Mesothelial cell of epicardium (in vitro differentiated cells): ENCODE data around the gene TANGO6. TPM values are rescaled to one million over a fixed set of nuclear protein-coding genes. Genes with fewer than 3 reads are reported as not detected.
A peak's percentile ranks its signal among the peaks of the same experiment; 100 is the strongest.

Experiments used
- DNase-seq, 2 experiments: peaks; one replicate each; pipeline ENCODE4 v3.0.0; 2021; ENCODE audit warnings: low spot score in 2 of 2; ENCODE audit not compliant: unreplicated experiment in 2 of 2
- H3K27ac Mint-ChIP-seq: 2 replicates; pipeline ENCODE4 v1.8.0; 2021; ENCODE audit warnings: mixed read lengths
- H3K27me3 Mint-ChIP-seq: 2 replicates; pipeline ENCODE4 v1.8.0; 2021; ENCODE audit warnings: low read depth, mixed read lengths
- H3K36me3 Mint-ChIP-seq: 2 replicates; pipeline ENCODE4 v1.8.0; 2021; ENCODE audit warnings: mixed read lengths
- H3K4me1 Mint-ChIP-seq: 2 replicates; pipeline ENCODE4 v1.8.0; 2021; ENCODE audit warnings: mixed read lengths
- H3K4me3 Mint-ChIP-seq: 2 replicates; pipeline ENCODE4 v1.8.0; 2021; ENCODE audit warnings: mild to moderate bottlenecking, moderate library complexity, mixed read lengths
- H3K9me3 Mint-ChIP-seq: 2 replicates; pipeline ENCODE4 v1.8.0; 2021; ENCODE audit warnings: mixed read lengths
- total RNA-seq: library from RNA; stranded (reverse); gene quantifications from 3 replicates; pipeline ENCODE4 v1.2.1, GENCODE V29; 2021
- TF ChIP-seq, protein P1 (sequence below): fragments of 200-600 bp; sonication (generic); IDR thresholded peaks from one replicate; pipeline ENCODE4 v1.5.0; 2021; ENCODE audit warnings: antibody characterized with exemption; ENCODE audit not compliant: unreplicated experiment

The TANGO6 gene
- total RNA-seq, 1 donor from 2014 or later = 12.8 TPM

- no peak for DNase-seq
- TF ChIP-seq, protein P1, sequence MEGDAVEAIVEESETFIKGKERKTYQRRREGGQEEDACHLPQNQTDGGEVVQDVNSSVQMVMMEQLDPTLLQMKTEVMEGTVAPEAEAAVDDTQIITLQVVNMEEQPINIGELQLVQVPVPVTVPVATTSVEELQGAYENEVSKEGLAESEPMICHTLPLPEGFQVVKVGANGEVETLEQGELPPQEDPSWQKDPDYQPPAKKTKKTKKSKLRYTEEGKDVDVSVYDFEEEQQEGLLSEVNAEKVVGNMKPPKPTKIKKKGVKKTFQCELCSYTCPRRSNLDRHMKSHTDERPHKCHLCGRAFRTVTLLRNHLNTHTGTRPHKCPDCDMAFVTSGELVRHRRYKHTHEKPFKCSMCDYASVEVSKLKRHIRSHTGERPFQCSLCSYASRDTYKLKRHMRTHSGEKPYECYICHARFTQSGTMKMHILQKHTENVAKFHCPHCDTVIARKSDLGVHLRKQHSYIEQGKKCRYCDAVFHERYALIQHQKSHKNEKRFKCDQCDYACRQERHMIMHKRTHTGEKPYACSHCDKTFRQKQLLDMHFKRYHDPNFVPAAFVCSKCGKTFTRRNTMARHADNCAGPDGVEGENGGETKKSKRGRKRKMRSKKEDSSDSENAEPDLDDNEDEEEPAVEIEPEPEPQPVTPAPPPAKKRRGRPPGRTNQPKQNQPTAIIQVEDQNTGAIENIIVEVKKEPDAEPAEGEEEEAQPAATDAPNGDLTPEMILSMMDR = no peak
- Mint-ChIP-seq H3K27ac (no peak overlapping the region), H3K36me3 (no peaks in the 10 kb centered on the region), H3K27me3 (no peaks in the 10 kb centered on the region), H3K4me1 (no peaks in the 10 kb centered on the region), H3K9me3 (no peaks in the 10 kb centered on the region), H3K4me3 (no peak overlapping the region)
Observed at GRCh38 chr16:69031877-69032301, 188.6 kb downstream of the TANGO6 start.

GRCh38 chr16:69033151-69033949 lies 190.0 kb downstream of the TANGO6 start:
- TF ChIP-seq, protein P1 = no peak
- Mint-ChIP-seq H3K4me3 (no peak overlapping the region), H3K9me3 (no peaks in the 10 kb centered on the region), H3K36me3 (no peaks in the 10 kb centered on the region), H3K27ac (no peak overlapping the region), H3K4me1 (peaks cover 8% of the 10 kb centered on the region), H3K27me3 (no peaks in the 10 kb centered on the region)
- no peak for DNase-seq

- Mint-ChIP-seq H3K4me1 (peaks cover 8% of the 10 kb centered on the region), H3K27ac (no peak overlapping the region), H3K27me3 (no peaks in the 10 kb centered on the region), H3K4me3 (no peak overlapping the region), H3K9me3 (no peaks in the 10 kb centered on the region), H3K36me3 (no peaks in the 10 kb centered on the region)
- TF ChIP-seq, protein P1 = no peak
- no peak for DNase-seq
Observed at GRCh38 chr16:69035375-69035774, 192.0 kb downstream of the TANGO6 start.

GRCh38 chr16:69036399-69037091 lies 193.2 kb downstream of the TANGO6 start:
- H3K9me3 Mint-ChIP-seq = peaks cover under 1% of the 10 kb centered on the region
- H3K27ac Mint-ChIP-seq = no peak overlapping the region
- H3K4me3 Mint-ChIP-seq = no peak overlapping the region
- TF ChIP-seq, protein P1 = no peak
- DNase-seq = no peak
- H3K27me3 Mint-ChIP-seq = no peaks in the 10 kb centered on the region
- peaks cover 4% of the 10 kb centered on the region for H3K36me3 Mint-ChIP-seq
- H3K4me1 Mint-ChIP-seq = peaks cover 8% of the 10 kb centered on the region

DNA sequence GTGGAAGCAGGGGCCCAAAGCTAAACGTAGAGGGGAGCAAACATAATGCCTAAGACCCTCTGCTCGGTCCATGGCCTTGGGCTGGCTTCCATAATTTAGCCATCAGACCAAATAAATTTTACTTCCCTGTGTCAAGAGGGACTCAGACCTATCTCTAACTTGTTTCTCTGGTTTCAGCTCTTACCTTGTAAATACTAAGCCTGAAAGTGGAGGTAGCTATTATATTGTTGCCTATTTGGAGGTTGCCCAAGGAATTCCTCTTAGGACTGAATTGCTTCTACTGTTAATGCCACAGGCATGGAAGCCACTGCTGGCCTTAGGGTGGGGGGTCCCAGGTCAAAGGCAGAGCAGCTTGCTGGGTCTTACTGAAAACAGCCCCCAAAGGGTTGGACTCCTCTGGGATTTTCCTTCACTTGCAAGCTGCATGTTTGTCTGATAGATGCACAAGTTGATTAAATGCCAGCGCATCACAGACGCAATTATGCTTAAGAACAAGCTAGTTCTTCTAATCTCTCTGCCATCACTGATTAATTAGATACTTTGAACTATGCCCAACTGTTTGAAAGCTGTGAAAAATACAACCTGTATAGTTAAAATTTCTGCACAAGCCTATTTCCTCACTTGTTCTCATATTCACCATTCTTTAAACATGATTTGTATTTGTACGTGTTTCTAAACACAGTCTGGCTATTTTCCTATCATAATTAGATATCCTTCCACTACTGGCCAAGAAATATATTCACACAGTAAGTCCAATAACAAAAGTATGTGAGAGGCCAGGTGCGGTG lies 194.2 kb downstream of the TANGO6 start:
- Mint-ChIP-seq H3K36me3 (peaks cover 10% of the 10 kb centered on the region), H3K4me3 (no peak overlapping the region), H3K4me1 (peaks cover 8% of the 10 kb centered on the region), H3K27ac (peak overlapping the region; percentile 8), H3K9me3 (peaks cover 6% of the 10 kb centered on the region), H3K27me3 (no peaks in the 10 kb centered on the region)
- DNase-seq = no peak
- TF ChIP-seq, protein P1 = no peak
